Activated naive CD4-positive, alpha-beta T cell treated with Interleukin-2 at 50 U/mL for 16 hours (primary cell): ENCODE measurements around the gene TECTA.

Experiments used
- DNase-seq: peaks from one replicate; pipeline ENCODE4 v3.0.0-alpha.2; 2020

TECTA gene

DNA sequence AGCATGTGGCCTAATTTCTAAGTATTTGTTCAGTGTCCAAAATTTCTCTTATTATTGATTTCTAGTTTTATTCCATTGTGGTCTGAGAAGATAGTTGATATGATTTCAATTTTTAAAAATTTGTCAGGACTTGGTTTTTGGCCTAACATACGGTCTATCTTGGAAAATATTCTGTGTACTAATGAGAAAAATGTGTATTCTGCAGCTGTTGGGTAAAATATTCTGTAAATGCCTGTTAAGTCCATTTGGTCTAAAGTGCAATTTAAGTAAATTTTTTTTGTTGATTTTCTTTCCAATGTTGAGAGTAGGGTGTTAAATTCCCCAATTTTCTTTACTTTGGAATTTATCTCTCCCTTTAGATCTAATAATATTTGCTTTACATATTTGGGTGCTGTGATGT, 78.3 kb downstream of the TECTA start:
- no peak for DNase-seq

DNA sequence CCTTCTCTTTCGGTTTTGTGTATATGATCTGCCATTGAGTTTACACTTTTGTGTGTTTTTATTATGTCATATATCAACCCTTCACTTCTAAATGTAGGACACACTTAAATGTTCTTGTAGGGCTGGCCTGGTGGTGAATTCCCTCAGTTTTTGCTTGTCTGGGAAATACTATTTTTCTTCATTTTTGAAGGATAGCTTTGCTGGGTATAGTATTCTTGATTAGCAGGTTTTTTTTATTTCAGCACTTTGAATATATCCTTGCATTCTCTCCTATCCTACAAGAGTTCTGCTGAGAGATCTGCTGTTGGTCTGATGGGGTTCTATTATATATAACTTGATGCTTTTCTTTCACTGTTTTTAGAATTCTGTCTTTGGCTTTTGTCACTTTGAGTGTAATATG, 79.1 kb downstream of the TECTA start:
- DNase-seq = no peak

DNA sequence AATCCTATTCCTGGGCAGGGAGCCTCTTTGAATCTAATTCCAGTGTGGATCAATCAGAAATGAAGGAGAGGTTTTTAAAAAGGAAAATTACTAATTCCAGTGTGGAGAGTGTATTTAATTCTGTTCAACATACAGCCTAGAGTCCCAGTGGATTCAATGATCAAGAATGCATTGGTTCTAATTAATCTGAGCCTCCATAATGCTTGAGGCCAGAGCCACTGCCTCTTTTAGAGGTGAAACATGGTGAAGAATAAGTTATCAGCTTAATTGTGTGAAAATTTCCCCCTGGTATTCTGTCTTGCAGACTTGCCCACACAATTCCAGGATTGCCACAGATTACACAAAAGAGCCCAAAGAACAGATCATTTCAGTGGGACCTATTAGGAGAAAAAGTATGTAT, 87.7 kb downstream of the TECTA start:
- DNase-seq = no peak

DNA sequence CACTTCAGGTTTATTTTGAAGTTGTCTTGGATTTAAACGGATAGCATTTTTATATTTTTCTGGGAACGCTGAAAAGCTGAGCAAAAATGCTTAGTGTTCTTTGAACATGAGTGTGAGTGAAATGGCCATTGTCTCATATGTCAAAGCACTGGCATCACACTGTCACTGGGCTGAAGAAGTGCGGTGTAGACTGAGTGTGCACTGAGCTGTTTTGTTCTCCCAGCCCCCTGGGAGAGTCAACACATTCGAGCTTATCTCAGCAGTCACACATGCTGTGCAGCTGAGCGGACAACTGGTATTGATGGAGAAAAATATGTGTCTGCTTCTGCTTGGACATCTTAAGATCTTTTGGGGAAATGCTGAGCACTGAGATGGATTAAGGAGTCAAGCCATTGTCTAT, 90.8 kb downstream of the TECTA start:
- DNase-seq = no peak

DNA sequence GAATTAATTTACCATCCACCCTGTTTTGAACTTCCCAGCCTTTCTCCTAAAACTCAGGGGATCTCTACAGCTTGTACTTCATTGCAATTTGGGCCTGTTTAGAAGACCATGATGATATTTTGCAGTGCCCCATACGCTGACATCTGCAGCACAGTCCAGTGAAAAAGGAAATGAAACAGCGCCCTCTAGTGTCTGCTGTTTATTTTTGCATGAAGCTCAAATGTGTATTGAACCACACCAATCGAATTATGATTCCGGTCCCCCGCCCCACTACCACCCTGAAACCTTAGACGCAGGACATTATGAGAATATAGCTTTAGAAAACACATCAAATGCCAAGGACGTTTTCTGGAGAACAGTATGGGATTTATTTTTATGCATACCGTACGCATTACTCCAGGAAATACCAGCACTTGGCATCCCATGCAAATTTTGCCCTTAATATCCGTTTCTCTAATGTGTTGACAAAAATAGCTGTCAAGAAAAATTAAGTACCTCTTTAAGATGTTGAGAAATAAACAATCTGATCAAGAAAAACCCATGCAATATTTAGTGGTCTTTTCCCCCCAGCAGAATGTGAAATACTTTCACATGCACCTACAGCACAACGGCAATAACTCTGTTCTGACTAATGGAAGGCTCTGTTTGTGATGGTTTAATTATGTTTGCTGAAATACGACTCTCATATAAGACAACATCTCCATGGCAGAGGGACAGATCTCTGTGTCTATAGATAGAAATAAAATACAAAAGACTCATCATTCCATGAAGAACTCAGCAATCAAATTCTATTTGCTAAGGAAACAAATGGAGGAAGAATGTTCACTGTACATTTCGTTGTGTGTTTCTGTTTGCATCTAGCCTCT, 93.9 kb downstream of the TECTA start:
- DNase-seq = peak; percentile 34

DNA sequence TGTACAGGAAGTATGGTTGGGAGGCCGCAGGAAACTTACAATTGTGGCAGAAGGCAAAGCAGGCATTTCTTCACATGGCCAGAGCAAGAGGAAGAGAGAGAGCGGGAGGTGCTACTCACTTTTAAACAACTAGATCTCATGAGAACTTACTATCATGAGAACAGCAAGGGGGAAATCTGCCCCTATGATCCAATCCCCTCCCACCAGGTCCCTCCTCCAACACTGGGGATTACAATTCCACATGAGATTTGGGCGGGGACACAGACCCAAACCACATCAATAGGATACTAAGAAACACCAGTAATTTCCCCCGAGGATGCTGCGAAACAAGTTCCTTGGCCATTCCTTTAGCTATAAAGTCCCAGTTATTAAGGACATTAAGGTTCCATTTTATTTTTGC, 97.4 kb downstream of the TECTA start:
- no peak for DNase-seq

DNA sequence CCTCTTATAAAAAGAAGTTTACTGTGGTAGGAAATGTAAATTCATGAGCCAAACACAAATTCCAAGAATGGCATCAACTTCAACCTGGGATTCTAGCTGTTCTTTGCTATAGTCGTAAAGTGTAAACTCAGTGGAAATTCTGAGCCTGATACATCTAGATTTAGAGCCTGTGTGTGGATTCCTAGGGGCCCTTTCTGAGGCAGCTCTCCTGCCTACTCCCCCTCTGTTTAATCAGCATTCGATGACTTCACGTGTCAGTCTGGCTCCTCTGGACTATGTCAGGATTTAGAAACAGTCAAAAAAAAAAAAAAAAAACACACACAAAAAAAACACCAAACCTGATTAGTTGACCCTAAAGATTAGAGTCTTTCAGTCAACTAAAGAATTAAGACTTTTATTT, 98.5 kb downstream of the TECTA start:
- no peak for DNase-seq

DNA sequence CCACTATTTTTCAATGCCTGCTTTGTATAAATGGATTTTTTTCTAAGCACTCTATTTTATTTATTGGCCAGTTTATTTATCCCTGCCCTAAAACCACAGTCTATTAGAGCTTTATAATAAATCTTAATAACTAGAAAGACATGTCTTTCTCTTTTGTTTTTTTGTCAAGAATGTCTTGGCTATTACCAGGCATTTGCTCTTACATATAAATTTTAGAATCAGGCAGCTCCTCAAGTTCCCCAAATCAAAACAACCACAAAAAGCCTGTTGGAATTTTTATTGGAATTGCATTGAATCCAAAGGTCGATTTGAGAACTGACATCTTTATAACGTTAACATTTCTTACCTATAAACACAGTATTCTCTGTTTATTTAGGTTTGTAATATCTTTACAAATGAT, 105.8 kb downstream of the TECTA start:
- no peak for DNase-seq

DNA sequence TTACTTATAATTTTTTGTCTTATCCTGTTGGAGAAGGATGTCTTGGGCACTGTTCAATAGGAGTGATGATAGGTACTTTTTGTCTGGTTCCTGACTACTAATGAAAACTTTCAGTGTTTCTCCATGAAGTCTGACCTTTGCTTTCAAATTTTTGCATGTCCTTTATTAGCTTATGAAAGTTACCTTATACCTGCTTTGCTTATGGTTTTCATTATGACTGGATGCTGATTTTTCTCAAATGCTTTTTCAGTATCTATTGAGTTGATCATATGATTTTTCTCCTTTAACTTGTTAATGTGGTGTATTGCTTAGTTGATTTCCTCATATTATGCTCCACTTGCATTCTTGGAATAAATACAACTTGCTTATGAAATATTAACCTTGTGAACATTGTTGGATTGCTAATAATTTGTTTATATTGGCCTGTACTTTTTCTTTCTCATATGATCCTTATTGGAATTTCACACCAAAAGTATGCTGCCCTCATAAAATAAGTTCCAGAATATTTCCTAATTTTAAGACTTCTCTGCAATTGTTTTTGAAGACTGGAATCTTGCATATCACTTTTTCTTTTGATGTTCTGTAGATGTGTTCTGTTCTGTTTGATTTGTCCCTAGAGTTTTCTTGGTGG, 106.6 kb downstream of the TECTA start:
- no peak for DNase-seq

DNA sequence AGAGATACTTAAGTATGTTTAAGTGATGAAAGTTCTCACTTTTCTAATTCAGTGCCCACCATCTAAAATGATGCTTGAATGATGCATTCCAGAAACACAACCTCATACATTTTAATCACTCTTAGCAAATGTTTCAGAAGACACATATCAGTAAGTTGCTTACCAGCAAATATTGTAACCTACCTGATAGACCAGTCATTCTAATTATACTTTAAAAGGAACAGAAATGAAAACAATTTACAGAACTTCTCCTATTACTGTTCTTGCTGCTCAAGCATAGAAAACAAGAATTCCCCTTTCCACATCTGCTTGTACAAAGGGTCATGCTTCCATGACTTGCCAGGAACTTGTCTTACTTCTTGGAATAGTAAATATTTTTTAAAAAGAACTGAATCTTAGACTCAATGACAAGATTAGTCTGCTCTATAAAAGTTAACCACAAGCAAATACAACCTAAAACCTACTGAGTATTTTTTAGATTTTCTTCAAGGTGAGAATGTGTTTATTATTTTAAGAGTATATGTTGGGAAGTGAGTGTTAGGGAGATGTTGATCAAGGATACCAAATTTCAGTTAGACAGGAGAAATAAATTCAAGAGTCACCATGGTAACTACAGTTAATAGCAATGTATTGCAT, 109.5 kb downstream of the TECTA start:
- no peak for DNase-seq

DNA sequence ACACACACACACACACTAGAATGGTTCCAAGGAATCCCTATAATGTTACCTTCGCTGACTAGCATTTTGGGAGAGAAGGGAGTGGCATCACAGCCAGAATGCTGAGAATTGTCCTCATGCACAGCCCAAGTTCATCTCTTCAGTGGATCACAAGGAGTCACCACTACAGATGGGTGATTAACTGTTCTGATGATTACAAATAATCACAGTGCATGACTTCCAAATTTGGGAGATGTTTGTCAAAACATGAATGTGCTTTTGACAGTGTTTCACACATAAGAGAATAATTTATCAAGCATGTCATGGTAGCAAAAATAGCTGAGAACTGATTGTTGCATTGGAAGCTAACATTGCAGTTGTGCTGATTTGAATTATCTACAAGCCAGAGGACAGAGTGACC, 110.6 kb downstream of the TECTA start:
- no peak for DNase-seq

DNA sequence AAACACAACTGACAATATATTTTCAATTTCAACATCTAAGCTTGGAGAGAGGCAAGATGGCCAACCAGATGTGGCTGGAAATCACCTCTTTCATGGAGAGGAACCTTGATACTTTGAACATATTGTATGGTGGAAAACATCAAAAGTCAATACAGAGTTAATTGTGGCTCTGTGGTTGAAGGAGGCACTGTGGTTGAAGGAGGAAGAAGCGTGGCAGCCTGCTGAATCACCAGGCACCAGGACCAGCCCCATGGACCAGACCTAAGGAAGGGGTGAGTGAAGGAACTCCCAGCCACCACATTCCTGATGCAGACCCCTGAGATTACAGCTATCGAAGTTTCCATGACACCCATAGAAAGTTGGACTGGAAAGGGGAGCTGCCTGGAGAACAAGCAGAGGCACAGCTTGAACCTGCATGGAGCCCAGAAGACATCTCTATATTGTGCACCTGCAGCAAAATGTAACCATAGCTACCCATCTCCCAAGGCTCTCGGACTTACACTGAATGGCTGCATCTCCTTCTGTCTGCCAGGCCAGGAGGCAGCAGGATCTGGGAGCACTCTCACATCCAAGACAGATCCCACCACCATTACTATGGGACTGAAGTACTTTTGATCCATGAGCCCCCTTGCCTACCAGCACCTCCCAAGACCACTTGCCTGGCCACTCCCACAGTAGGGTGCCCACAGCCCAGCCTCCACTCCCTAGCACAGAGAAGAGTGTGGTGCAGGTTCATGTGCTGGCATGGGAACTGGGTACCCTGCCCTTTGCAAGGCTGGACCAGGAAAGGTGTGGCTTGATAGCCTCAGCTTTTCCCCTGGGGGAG, 111.7 kb downstream of the TECTA start:
- DNase-seq = no peak

DNA sequence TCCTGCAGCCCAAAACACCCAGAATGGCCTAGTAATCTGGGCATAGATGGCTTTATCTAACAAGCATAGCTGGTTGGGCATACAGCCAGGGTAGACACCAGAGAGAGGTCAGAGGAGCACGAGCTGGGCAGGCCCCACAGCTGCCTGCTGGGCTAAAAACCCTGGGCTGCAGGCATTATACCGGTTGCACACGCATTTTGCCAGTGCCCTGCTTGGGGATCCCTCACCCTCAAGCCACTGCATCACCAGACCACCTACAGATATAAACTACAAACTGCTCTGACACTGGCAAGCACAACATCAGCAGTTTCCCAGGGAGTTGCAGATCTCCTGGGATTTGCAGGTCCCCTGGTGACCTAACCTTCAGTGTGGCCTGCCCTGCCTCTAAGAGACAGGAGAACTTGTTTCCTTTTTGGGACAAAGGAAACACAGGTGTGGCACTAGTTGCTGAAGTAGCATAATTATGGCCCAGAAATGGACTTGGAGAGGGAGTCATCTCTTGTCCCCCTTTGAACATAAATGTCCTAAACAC, 112.4 kb downstream of the TECTA start:
- DNase-seq = no peak

DNA sequence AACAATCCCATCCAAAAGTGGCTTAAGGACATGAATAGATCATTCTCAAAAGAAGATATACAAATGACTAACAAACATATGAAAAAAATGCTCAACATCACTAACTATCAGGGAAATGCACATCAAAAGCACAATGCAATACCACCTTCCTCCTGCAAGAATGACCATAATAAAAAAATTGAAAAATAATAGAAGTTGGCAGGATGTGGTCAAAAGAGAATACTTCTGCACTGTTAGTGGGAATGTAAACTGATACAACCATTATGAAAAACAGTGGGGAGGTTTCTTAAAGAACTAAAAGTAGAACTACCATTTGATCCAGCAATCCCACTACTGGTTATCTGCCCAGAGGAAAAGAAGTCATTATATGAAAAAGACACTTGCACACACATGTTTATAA, 113.8 kb downstream of the TECTA start:
- no peak for DNase-seq

DNA sequence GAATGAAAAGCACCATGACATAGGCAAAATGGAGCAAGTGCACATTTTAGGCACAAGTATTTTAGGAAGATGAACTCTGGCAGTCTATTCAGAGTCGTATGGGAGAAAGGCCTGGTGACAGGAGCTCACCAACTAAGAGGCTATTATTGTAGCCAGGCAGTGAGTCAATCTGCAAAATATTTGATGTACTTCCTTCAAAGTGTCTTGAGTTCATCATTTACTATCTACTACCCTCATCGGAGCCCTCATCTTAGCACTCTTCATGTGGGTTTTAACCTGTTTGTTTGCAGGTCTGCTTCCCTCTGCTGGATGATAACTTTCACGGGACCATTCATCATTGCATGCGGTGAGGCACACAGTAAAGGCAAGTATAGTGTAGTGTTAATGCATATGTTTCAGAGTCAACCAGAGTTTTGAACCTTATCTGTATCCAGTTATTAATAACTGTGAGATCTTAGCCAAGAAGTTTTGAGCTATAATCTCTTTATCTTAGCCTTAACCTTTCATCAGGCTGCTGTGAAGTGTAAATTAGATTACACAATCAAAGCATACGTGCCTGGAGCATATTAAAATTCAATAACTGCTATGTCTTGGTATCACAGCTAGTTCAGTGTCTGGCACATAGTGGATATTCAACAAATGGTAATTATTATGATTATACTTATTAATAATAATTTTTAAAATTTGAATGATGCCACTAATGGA, 120.6 kb downstream of the TECTA start:
- no peak for DNase-seq

DNA sequence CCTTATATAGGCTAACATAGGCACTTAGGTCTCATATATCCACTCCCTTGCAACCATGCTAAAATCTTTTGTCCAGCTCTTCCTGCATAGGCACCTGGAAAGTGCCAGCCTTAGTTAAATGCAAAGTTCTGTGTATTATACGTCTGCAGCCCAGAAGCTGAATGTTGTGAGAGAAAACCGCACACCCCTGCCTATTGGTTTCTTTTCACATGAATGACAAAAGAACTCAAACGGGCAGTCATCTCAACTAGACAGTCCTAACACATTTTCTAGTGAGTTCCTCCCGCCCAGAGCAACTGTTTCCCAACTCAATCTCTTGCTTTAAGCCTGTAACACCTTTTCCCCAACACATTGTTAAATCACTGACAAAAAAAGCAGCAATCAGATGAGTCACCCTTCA, 122.1 kb downstream of the TECTA start:
- no peak for DNase-seq

DNA sequence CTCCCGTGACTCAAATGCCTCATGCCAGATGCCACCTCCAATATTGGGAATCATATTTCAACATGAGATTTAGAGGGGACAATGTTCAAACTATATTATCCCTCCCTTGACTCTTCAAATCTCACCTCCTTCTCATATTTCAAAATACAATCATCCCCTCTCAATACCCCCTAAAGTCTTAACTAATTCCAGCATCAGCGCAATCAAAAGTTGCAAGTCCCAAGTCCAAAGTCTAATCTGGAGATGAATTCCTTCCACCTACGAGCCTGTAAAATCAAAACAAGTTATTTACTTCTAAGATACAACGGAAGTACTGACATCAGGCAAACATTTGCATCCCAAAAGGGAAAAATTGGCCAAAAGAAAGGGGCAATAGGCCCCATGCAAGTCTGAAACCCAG, 124.3 kb downstream of the TECTA start:
- DNase-seq = no peak

DNA sequence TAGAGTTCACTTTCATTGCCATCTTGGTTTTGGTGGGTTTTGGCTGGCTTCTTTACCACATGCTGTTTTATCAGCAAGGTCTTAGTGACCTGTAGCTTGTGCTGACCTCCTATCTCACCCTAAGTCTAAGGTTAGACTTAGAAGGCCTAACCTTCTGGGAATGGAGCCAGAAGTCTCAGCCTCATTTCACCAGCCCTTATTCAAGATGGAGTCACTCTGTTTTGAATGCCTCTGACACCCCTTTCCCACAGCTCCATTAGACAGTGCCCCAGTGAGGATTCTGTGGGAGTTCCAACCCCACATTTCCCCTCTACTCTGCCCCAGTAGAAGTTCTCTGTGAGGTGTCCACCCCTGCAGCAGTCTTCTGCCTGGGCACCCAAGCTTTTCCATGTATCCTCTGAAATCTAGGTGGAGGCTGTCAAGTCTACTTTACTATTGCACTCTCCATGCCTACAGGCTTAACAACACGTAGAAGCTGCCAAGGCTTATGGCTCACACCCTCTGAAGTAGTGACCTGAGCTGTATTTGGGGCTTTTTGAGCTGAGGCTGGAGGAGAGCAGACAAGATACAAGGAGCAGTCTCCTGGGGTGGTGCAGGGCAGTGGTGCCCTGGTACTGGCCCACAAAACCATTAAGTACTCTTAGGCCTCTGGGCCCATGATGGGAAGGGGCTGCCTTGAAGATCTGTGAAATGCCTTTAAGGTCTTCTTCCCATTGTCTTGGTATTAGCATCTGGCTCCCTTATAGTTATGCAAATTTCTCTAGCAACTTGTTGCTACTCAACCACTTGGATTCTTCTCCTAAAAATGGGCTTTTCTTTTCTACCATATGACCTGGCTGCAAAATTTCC, 125.6 kb downstream of the TECTA start:
- no peak for DNase-seq

DNA sequence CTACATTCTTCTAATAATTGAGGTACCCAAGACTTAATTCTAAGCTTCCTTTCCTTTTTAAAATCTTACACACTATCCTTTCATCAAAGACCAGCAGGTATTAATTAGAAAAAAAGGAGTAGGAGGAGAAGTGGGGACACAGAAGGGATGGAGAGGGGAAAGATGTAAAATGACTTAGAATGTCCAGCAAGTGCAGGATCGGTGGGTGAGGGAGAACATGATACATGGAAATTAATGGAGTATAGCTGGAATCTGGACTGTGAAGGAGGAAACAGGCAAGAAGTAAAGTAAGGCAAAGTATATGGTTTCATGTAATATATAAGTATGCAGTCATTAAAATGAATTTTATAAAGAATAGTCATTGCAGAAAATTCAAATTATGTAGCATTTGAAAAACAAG, 127.8 kb downstream of the TECTA start:
- DNase-seq = no peak

DNA sequence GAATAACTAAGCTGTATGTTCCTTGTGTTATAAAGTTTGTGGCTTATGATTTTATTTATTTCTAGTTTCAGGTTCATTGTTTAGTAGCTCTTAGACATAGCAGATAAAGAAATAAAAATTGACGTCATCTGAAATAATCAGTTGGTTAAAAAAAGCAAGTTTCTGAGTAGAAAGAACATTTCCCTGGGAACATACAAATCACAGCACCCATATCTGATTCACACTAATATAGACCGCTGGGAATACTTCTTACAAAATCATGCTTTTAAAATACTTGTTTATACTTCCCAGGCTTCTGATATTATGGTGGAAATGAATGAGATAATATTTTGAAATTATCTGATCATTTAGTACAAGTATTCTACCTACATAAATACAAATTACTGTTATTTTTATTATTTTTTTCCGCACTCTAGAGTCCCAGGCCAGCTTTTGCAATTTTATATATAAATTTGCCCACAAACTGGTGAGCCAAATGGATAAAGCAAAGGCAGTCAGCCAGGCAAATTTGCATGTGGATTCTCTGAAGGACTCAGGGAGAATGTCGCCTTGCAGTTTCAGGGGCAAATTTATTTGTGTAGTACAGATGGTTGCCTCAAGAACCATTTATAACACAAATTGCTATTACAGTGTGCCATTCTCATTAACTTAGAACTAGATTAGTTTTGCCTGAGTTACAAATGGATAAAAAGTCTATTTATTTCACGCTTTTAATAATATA, 128.6 kb downstream of the TECTA start:
- no peak for DNase-seq
